ENCODE results near the gene MRPL19. TPM values are rescaled to one million over a fixed set of nuclear protein-coding genes. Genes with fewer than 3 reads are reported as not detected.
A peak's percentile ranks its signal among the peaks of the same experiment; 100 is the strongest.

The MRPL19 gene
- total and polyA plus RNA-seq, 2 donors (not counting 3 experiments of a cell fraction or from before 2014, with no cell fraction given): 13.0 to 52.3 TPM

GRCh38 chr2:75728614-75729419 is 82.2 kb downstream of the MRPL19 start:
- CTCF ChIA-PET: no interaction called here
- no TSS peak for BruUV-seq (replicated peaks)

GRCh38 chr2:75729861-75730260 is 83.3 kb downstream of the MRPL19 start:
- DNase-seq (ENCODE audit: low read depth, low spot score): peak; percentile 29

More at GRCh38 chr2:75728614-75729419, 82.2 kb downstream of the MRPL19 start:
- H3K4me1 ChIP-seq (ENCODE audit: control insufficient read depth, extremely low read depth, insufficient read depth, low read length): no peaks in the 10 kb centered on the region
- DNase-seq (ENCODE audit: low read depth, low spot score) (no peak), FAIRE-seq (no peak)
- no peaks in the 10 kb centered on the region for H3K9me1 ChIP-seq (replicated peaks; ENCODE audit: control insufficient read depth, extremely low read depth, insufficient read depth, low read length)
- POLR2A ChIA-PET: no interaction called here
- no peak overlapping the region for H3K4me2 ChIP-seq (ENCODE audit: insufficient read depth, low read length)
- no peak overlapping the region for H3K4me3 ChIP-seq (replicated peaks in 1 of 3; ENCODE audit: insufficient read depth in 1 of 3, low read depth in 1 of 3, low read length in 3 of 3)
- H4K20me1 ChIP-seq (replicated peaks; ENCODE audit: control insufficient read depth, extremely low read depth, insufficient read depth, low read length): no peaks in the 10 kb centered on the region
- no peak overlapping the region for H3K9ac ChIP-seq (replicated peaks; ENCODE audit: extremely low read depth, insufficient read depth, low read length)
- no peaks in the 10 kb centered on the region for H3K79me2 ChIP-seq (ENCODE audit: control insufficient read depth, insufficient read depth, low read length)
- intact Hi-C loops (cut with micrococcal nuclease): no loop called here
- peaks cover 7% of the 10 kb centered on the region in 2 experiments for H3K27me3 ChIP-seq (ENCODE audit: control insufficient read depth in 2 of 2, insufficient read depth in 2 of 2, low read length in 2 of 2)
- no peak overlapping the region for H2AFZ ChIP-seq (ENCODE audit: low read depth, low read length)
- H3K36me3 ChIP-seq (ENCODE audit: control insufficient read depth in 2 of 2, extremely low read depth in 1 of 2, insufficient read depth in 2 of 2, low read length in 2 of 2): no peaks in the 10 kb centered on the region
- dilution Hi-C loops (cut with MboI; ENCODE audit: extremely low pct_ligation_motif_present, low sequenced_read_pairs): no loop called here
- H3K27ac ChIP-seq (ENCODE audit: insufficient read depth, low read depth, low read length): no peak overlapping the region
- no peak for TF ChIP-seq MYC (IDR thresholded peaks at IDR 0.05; ENCODE audit: low read depth, low read length)
- H3K9me3 ChIP-seq (replicated peaks; ENCODE audit: control insufficient read depth, insufficient read depth, low read length): no peaks in the 10 kb centered on the region

More at GRCh38 chr2:75729861-75730260, 83.3 kb downstream of the MRPL19 start:
- Histone ChIP-seq H3K36me3 (ENCODE audit: control insufficient read depth in 2 of 2, extremely low read depth in 1 of 2, insufficient read depth in 2 of 2, low read length in 2 of 2) (no peaks in the 10 kb centered on the region), H3K27me3 (ENCODE audit: control insufficient read depth in 2 of 2, insufficient read depth in 2 of 2, low read length in 2 of 2) (peaks cover 7% of the 10 kb centered on the region in 2 experiments), H3K9me1 (replicated peaks; ENCODE audit: control insufficient read depth, extremely low read depth, insufficient read depth, low read length) (no peaks in the 10 kb centered on the region), H3K4me1 (ENCODE audit: control insufficient read depth, extremely low read depth, insufficient read depth, low read length) (no peaks in the 10 kb centered on the region), H3K4me2 (ENCODE audit: insufficient read depth, low read length) (no peak overlapping the region), H3K79me2 (ENCODE audit: control insufficient read depth, insufficient read depth, low read length) (no peaks in the 10 kb centered on the region), H3K9ac (replicated peaks; ENCODE audit: extremely low read depth, insufficient read depth, low read length) (no peak overlapping the region), H3K9me3 (replicated peaks; ENCODE audit: control insufficient read depth, insufficient read depth, low read length) (no peaks in the 10 kb centered on the region), H4K20me1 (replicated peaks; ENCODE audit: control insufficient read depth, extremely low read depth, insufficient read depth, low read length) (no peaks in the 10 kb centered on the region), H3K4me3 (replicated peaks in 1 of 3; ENCODE audit: insufficient read depth in 1 of 3, low read depth in 1 of 3, low read length in 3 of 3) (no peak overlapping the region), H3K27ac (ENCODE audit: insufficient read depth, low read depth, low read length) (no peak overlapping the region), H2AFZ (ENCODE audit: low read depth, low read length) (no peak overlapping the region)
- no peak for FAIRE-seq
- ChIA-PET CTCF (interaction anchor here (1.0 to 1.3 kb wide), 2 partner anchors 14 to 870 kb away, joined by 3 read pairs; no protein-coding TSS in a partner anchor), POLR2A (no interaction called here)
- no peak for TF ChIP-seq MAX (IDR thresholded peaks at IDR 0.05; ENCODE audit: insufficient read depth, insufficient read length)
- no peak for TF ChIP-seq MYC (IDR thresholded peaks at IDR 0.05; ENCODE audit: low read depth, low read length)
- TF ChIP-seq CTCF (IDR thresholded peaks at IDR 0.05; ENCODE audit: extremely low read depth in 1 of 2, insufficient read depth in 1 of 2, low read depth in 1 of 2, low read length in 2 of 2): peak in 1 of 2 donors; percentile 7
- TF ChIP-seq EZH2 (IDR thresholded peaks at IDR 0.05; ENCODE audit: borderline replicate concordance, low read depth, low read length, severe bottlenecking): no peak
- TF ChIP-seq POLR2A (IDR thresholded peaks at IDR 0.05; ENCODE audit: low read depth, low read length): no peak
- BruUV-seq (replicated peaks): no TSS peak
- dilution Hi-C loops (cut with MboI; ENCODE audit: extremely low pct_ligation_motif_present, low sequenced_read_pairs) (no loop called here), intact Hi-C loops (cut with micrococcal nuclease) (no loop called here)

Data from endothelial cell of umbilical vein (primary cell).